ENCODE data around the gene NDST1.
"Not testable (repeated sequence)": the region's sequence is repeated elsewhere in the genome, so short reads cannot be mapped to it uniquely, and the experiment has no call there.

The NDST1 gene

GRCh38 chr5:150507474-150508276, at the start of gene NDST1:
Gene NDST1, plus strand, starts transcription at chr5:150508131. Its CDS starts 13,124 bp downstream, at chr5:150521255.
- DNase-seq (ENCODE audit: low read depth in 2 of 2) = no peak

- peak; percentile 70 to 82 for DNase-seq (ENCODE audit: low read depth in 2 of 2)
Measured at GRCh38 chr5:150458802-150459557, 49.0 kb upstream of the NDST1 start.

GRCh38 chr5:150460781-150461180, 47.1 kb upstream of the NDST1 start:
- DNase-seq (ENCODE audit: low read depth in 2 of 2) = no peak

GRCh38 chr5:150461231-150461630, 46.7 kb upstream of the NDST1 start:
- DNase-seq (ENCODE audit: low read depth in 2 of 2) = no peak

GRCh38 chr5:150464554-150465012, 43.3 kb upstream of the NDST1 start:
- DNase-seq (ENCODE audit: low read depth in 2 of 2) = no peak

GRCh38 chr5:150465927-150466326, 42.0 kb upstream of the NDST1 start:
- no peak for DNase-seq (ENCODE audit: low read depth in 2 of 2)

- no peak for DNase-seq (ENCODE audit: low read depth in 2 of 2)
Measured at GRCh38 chr5:150468206-150468605, 39.7 kb upstream of the NDST1 start.

GRCh38 chr5:150469718-150470469, 38.0 kb upstream of the NDST1 start:
- DNase-seq (ENCODE audit: low read depth in 2 of 2) = no peak

- no peak for DNase-seq (ENCODE audit: low read depth in 2 of 2)
Measured at GRCh38 chr5:150473673-150474358, 34.1 kb upstream of the NDST1 start.

GRCh38 chr5:150476568-150476967, 31.4 kb upstream of the NDST1 start:
- not testable (repeated sequence) for DNase-seq (ENCODE audit: low read depth in 2 of 2)

GRCh38 chr5:150479416-150479815, 28.5 kb upstream of the NDST1 start:
- DNase-seq (ENCODE audit: low read depth in 2 of 2) = no peak

GRCh38 chr5:150481708-150481965, 26.3 kb upstream of the NDST1 start:
- no peak for DNase-seq (ENCODE audit: low read depth in 2 of 2)

- DNase-seq (ENCODE audit: low read depth in 2 of 2) = no peak
Measured at GRCh38 chr5:150481972-150482406, 25.9 kb upstream of the NDST1 start.

- DNase-seq (ENCODE audit: low read depth in 2 of 2) = no peak
Measured at GRCh38 chr5:150484964-150485692, 22.8 kb upstream of the NDST1 start.

GRCh38 chr5:150485693-150486401, 22.1 kb upstream of the NDST1 start:
- DNase-seq (ENCODE audit: low read depth in 2 of 2) = peak in 1 of 2 donors; percentile 22

- DNase-seq (ENCODE audit: low read depth in 2 of 2) = peak in 1 of 2 donors; percentile 6
Measured at GRCh38 chr5:150486402-150487198, 21.3 kb upstream of the NDST1 start.

- no peak for DNase-seq (ENCODE audit: low read depth in 2 of 2)
Measured at GRCh38 chr5:150487199-150488061, 20.5 kb upstream of the NDST1 start.

GRCh38 chr5:150488519-150489359, 19.2 kb upstream of the NDST1 start:
- DNase-seq (ENCODE audit: low read depth in 2 of 2) = no peak

All from stimulated activated CD4-positive, alpha-beta T cell treated with anti-CD3 and anti-CD28 coated beads, Interleukin-15, amount 100 ng/mL, for 48 hours (primary cell).